IPS-11a (cell line): ENCODE data around the gene GTSE1.

ENCODE experiments used
- H3K4me3 ChIP-seq: one replicate; pipeline ENCODE4 v1.5.1; 2013; ENCODE audit warnings: low read depth, low read length, control low read depth

Gene GTSE1

DNA sequence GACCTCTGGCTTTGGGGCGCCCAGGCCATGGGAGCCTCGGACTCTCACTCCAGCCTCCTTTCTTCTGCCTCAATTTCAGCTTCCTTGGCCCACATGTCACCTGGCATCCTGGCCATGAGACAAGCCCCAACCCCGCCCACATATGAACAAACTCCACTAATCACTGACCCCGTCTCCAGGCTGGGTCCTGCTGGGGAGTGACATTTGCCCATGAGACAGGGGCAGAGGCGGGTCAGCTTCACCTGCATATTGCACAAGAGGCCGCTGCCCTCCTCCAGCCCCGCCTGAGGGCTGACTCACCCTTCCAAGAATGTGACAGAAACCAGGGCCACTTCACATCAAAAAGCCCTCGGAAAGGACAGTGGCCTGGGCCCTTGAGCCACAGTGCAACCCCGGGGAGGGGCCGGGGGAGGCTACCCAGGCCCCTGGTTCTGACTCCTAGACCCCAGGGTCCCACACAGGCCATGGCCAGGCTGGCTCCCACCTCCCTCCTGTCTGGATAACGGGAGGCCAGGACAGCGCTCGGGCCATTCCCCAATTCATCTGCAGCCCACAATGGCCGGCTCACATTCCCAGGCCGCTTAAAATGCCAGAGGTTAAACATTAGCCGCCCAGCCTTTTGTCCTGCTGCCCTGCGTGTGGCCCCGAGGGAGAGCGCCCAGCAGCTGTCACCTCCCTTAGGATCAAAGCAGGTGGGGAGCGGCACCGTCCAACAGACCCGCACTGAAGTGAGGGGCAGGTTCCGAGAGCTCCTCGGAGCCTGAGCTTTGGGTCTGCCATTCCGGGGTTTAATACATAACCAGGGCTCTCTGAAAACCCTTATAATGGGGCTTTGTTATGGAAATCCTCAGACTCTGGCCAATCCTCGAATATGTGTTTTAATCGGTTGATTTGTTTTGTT, 81.1 kb downstream of the GTSE1 start:
- H3K4me3 ChIP-seq: no peak overlapping the region

DNA sequence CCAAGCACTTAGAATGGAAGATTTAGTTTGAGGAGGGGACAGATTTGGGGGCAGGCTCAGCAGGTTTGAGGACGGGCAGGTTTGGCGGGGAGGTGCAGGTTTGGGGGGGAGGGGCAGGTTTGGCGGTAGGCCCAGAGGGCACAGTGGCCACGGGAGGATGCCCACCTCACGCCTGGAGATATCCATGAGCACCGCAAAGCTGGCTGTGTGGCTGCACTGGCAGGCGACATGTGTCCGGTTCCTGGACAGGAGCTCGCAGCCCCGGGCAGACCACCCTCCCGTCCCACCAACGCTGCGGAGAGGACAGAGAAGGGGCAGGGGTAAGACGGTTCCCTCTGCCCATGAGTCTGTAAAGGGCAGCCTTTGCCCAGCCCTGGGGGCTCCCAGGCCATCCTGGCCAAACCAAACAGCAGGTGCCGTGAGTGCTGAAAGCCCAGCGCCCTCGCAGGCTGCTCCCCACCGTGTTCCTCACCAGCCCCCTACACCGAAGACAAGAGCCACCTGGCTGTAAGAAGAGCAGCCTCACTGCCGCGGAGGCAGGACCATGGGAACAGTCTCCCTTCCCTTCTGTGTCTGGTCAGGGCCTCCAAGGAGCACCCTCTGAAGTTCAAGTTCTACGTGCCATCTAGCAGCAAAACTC, 81.9 kb downstream of the GTSE1 start:
- H3K4me3 ChIP-seq: no peak overlapping the region

DNA sequence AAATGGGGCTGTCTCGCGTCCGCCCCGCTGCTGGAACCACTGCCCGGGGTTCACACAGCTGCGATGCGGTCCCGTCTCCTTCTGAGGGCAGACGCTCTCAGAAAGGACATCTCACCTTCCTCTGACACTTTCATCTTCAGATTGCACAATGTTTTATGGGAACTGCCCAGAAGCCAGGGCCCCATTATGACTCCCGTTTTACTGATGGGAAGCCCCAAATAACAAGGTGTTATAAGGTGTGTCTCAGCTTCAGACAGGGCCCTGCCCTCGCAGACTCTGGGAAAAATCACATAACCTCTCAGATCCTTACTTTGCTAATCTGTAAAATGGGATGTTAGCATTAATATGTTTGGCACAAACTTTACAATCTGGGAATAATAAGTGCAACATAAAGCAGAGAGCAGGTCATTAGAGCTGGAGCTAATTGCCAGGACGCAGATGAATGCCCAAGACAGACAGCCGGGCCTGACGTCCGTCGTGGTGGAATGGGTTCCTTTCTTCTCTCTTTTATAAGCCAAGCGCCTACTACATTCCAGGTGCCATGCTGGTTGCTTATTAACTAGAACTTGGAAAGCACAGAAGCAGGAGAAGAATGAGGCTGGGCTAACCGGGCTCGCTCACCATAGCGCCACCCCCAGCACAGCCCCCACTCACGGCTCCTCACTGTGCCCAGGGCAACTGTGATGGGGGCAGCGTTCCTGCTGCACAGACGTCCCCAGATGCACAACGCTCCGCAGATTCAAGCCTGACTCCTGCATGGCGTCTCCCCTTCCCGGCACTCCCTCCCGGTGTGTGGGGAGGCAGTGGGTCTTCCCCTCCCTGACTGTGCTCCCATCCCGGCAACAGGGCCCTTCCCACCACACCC, 82.6 kb downstream of the GTSE1 start:
- H3K4me3 ChIP-seq: no peak overlapping the region

DNA sequence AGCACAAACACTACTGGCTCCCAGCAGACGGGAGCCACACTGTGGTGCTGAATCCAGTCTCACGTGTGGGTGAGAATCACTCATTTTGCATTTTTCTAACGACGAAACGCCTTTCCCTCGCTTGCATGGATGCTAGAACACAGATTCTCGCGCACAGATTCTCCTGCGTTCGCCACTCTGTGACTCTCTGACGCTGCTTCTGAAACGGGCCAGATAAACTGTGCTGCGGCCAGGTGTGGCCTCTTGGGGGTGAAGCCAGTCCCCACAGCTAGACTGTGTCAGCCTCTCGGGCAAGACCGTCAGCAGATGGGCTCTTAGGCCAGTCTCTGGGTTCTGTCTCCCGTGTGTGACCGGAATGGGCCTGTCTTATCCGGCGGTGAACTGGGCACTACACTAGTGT, 83.4 kb downstream of the GTSE1 start:
- H3K4me3 ChIP-seq: no peak overlapping the region
